Hematopoietic multipotent progenitor cell treated with erythropoietin and hydrocortisone succinate and interleukin-3 and kit ligand, for 17 days (in vitro differentiated cells): Measurements from ENCODE around the gene CACNG5.
"Not testable (repeated sequence)": the region's sequence is repeated elsewhere in the genome, so short reads cannot be mapped to it uniquely, and the experiment has no call there.

Experiments used
- DNase-seq: peaks from one replicate; pipeline ENCODE4 v3.0.0-alpha.2; 2015; ENCODE audit warnings: low spot score

Gene CACNG5

GRCh38 chr17:66849851-66850580, 15.1 kb downstream of the CACNG5 start:
- DNase-seq = no peak

GRCh38 chr17:66850692-66851091, 15.8 kb downstream of the CACNG5 start:
- DNase-seq = no peak

- DNase-seq = peak; percentile 29
Measured at GRCh38 chr17:66855204-66855603, 20.3 kb downstream of the CACNG5 start.

- DNase-seq = no peak
Measured at GRCh38 chr17:66858226-66859083, 23.5 kb downstream of the CACNG5 start.

- no peak for DNase-seq
Measured at GRCh38 chr17:66859353-66859752, 24.4 kb downstream of the CACNG5 start.

GRCh38 chr17:66860204-66860603, 25.3 kb downstream of the CACNG5 start:
- no peak for DNase-seq

GRCh38 chr17:66863820-66864219, 28.9 kb downstream of the CACNG5 start:
- no peak for DNase-seq

- DNase-seq = no peak
Measured at GRCh38 chr17:66865151-66865550, 30.2 kb downstream of the CACNG5 start.

- DNase-seq = no peak
Measured at GRCh38 chr17:66873962-66874361, 39.0 kb downstream of the CACNG5 start.

- DNase-seq = no peak
Measured at GRCh38 chr17:66884931-66885330, 50.0 kb downstream of the CACNG5 start.

GRCh38 chr17:66885417-66885816, 50.5 kb downstream of the CACNG5 start:
- no peak for DNase-seq

- DNase-seq = no peak
Measured at GRCh38 chr17:66889480-66890230, 54.7 kb downstream of the CACNG5 start.

GRCh38 chr17:66892246-66892645, 57.3 kb downstream of the CACNG5 start:
- DNase-seq = no peak

- no peak for DNase-seq
Measured at GRCh38 chr17:66893382-66893781, 58.5 kb downstream of the CACNG5 start.

- DNase-seq = no peak
Measured at GRCh38 chr17:66893863-66894262, 58.9 kb downstream of the CACNG5 start.

GRCh38 chr17:66897141-66897540, 62.2 kb downstream of the CACNG5 start:
- DNase-seq = no peak

- DNase-seq = no peak
Measured at GRCh38 chr17:66898536-66898935, 63.6 kb downstream of the CACNG5 start.

GRCh38 chr17:66900126-66901010, 65.5 kb downstream of the CACNG5 start:
- DNase-seq = no peak

- DNase-seq = not testable (repeated sequence)
Measured at GRCh38 chr17:66903296-66903695, 68.4 kb downstream of the CACNG5 start.

GRCh38 chr17:66903781-66904180, 68.9 kb downstream of the CACNG5 start:
- DNase-seq = no peak

GRCh38 chr17:66904760-66905624, 70.1 kb downstream of the CACNG5 start:
- no peak for DNase-seq
